K562 (cell line): Measurements from ENCODE around the gene ANO6. TPM values are rescaled to one million over a fixed set of nuclear protein-coding genes. Genes with fewer than 3 reads are reported as not detected.

Experiments
- ATAC-seq: fragments of 200-7000 bp; cut with Tn5 transposase; 3 replicates; pipeline ENCODE4 v1.9.1; 2020; ENCODE audit warnings: moderate library complexity
- BruUV-seq: library from RNA; stranded (reverse); fragments of 400-500 nt; replicated peaks from 2 replicates; lab custom pipeline; 2021; lab: Mats Ljungman, UMichigan
- CTCF ChIA-PET: fragments of 300-600 bp; formaldehyde crosslinking; extraction: SDS; loops from one replicate; lab custom pipeline; 2021; ENCODE audit warnings: low intra/inter-chr PET ratio; lab: Yijun Ruan, JAX
- POLR2A ChIA-PET: fragments of 300-600, 350-650 bp; sonication (Branson Sonifier 250); formaldehyde crosslinking; extraction: SDS; loops from one replicate; lab custom pipeline; 2021; ENCODE audit warnings: antibody characterized with exemption, inconsistent platforms; lab: Yijun Ruan, JAX
- DNase-seq, 4 experiments: peaks; one replicate each; pipeline versions ENCODE4 v3.0.0 to v3.0.0-alpha.2; 2011 to 2018; ENCODE audit warnings: low spot score in 3 of 4, mixed read lengths in 3 of 4; ENCODE audit errors: extremely low read depth in 1 of 4
- FAIRE-seq: peaks from 2 replicates; lab custom pipeline; 2011; peaks lifted over from hg19 to GRCh38; lab: Jason Lieb, UNC
- H2AFZ ChIP-seq: 2 replicates; pipeline ENCODE4 v1.6.0; 2011; ENCODE audit warnings: low read depth, low read length, control low read depth, inconsistent platforms
- H3K27ac ChIP-seq: fragments of 200-600 bp; 3 replicates; pipeline ENCODE4 v1.8.0; 2011; ENCODE audit warnings: low read depth, mild to moderate bottlenecking, control low read depth, inconsistent platforms, low read length, moderate library complexity, mixed read lengths; ENCODE audit errors: extremely low read depth
- H3K27me3 ChIP-seq, 2 experiments: fragments of 300-600 bp in 1 of 2; 2 replicates in 1 of 2; 3 replicates in 1 of 2; pipeline versions ENCODE4 v1.6.0 to v1.8.0; 2011; ENCODE audit warnings: inconsistent platforms in 2 of 2, low read length in 2 of 2, mild to moderate bottlenecking in 1 of 2, mixed read lengths in 1 of 2, moderate library complexity in 1 of 2; ENCODE audit not compliant: control insufficient read depth in 2 of 2, insufficient read depth in 2 of 2
- H3K36me3 ChIP-seq: fragments of 300-600 bp; 3 replicates; pipeline ENCODE4 v1.8.0; 2011; ENCODE audit warnings: mild to moderate bottlenecking, low read length, inconsistent platforms; ENCODE audit not compliant: control insufficient read depth, insufficient read depth
- H3K4me1 ChIP-seq, 2 experiments: fragments of 200-600 bp in 1 of 2; replicated peaks in 1 of 2; 2 replicates in 1 of 2; 3 replicates in 1 of 2; pipeline versions ENCODE4 v1.5.1 to v1.8.0; 2011; ENCODE audit warnings: inconsistent platforms in 2 of 2, low read length in 2 of 2, mild to moderate bottlenecking in 1 of 2, mixed read lengths in 1 of 2, moderate library complexity in 1 of 2; ENCODE audit not compliant: control insufficient read depth in 2 of 2, insufficient read depth in 2 of 2
- H3K4me2 ChIP-seq: 2 replicates; pipeline ENCODE4 v1.6.1; 2011; ENCODE audit warnings: low read length, control low read depth, inconsistent platforms, mixed read lengths; ENCODE audit not compliant: insufficient read depth
- H3K4me3 ChIP-seq: fragments of 200-600 bp; sonication (generic), shearing (Covaris generic); 2 replicates; pipeline ENCODE4 v1.5.1; 2016; ENCODE audit warnings: control low read depth, inconsistent platforms
- H3K79me2 ChIP-seq: fragments of 200-600 bp; 3 replicates; pipeline ENCODE4 v1.8.0; 2011; ENCODE audit warnings: low read length, inconsistent platforms; ENCODE audit not compliant: control insufficient read depth, insufficient read depth
- H3K9ac ChIP-seq, 2 experiments: 2 replicates each; pipeline versions ENCODE4 v1.6.0 to v1.6.1; 2011; ENCODE audit warnings: low read depth in 2 of 2, low read length in 2 of 2, control low read depth in 1 of 2, inconsistent platforms in 1 of 2, mild to moderate bottlenecking in 1 of 2, mixed read lengths in 1 of 2; ENCODE audit not compliant: insufficient read depth in 1 of 2
- H3K9me1 ChIP-seq: one replicate; pipeline ENCODE4 v1.6.0; 2011; ENCODE audit warnings: inconsistent platforms, mild to moderate bottlenecking, low read length, moderate library complexity; ENCODE audit not compliant: control insufficient read depth, insufficient read depth
- H3K9me3 ChIP-seq: replicated peaks from 2 replicates; pipeline ENCODE4 v1.5.1; 2011; ENCODE audit warnings: low read depth, low read length, inconsistent platforms; ENCODE audit not compliant: control insufficient read depth, insufficient read depth
- H4K20me1 ChIP-seq: replicated peaks from 2 replicates; pipeline ENCODE4 v1.6.1; 2011; ENCODE audit warnings: low read length, inconsistent platforms, mixed read lengths; ENCODE audit not compliant: control insufficient read depth, insufficient read depth
- HBP1 ChIP-seq: fragments of 450-650 bp; formaldehyde crosslinking; IDR thresholded peaks from 2 replicates; pipeline ENCODE4 v1.4.0; 2022; ENCODE audit warnings: missing genetic modification characterization
- HMGXB4 ChIP-seq: sonication (generic); formaldehyde crosslinking; IDR thresholded peaks from 2 replicates; pipeline ENCODE4 v1.8.1; 2023; ENCODE audit warnings: mild to moderate bottlenecking, missing genetic modification reagents
- KDM4B ChIP-seq, 2 experiments: fragments of 450-650 bp in 1 of 2; sonication (generic) in 1 of 2; IDR thresholded peaks; 2 replicates each; pipeline ENCODE4 v1.6.1; 2016 to 2017; ENCODE audit warnings: borderline replicate concordance in 2 of 2, antibody characterized with exemption in 1 of 2, low read depth in 1 of 2, mild to moderate bottlenecking in 1 of 2
- SAP30 ChIP-seq: fragments of 200-600 bp; sonication (generic); IDR thresholded peaks from 2 replicates; pipeline ENCODE4 v1.6.1; 2012; ENCODE audit warnings: borderline replicate concordance, low read depth, mild to moderate bottlenecking, moderate library complexity, low read length, control low read depth, inconsistent platforms; ENCODE audit not compliant: insufficient read depth, poor library complexity, severe bottlenecking
- THRA ChIP-seq: fragments of 450-650 bp; IDR thresholded peaks from 2 replicates; pipeline ENCODE4 v1.6.1; 2017; ENCODE audit warnings: mild to moderate bottlenecking, moderate library complexity
- WGBS: fragments of 100-300 bp; shearing (Covaris generic); methylation state at CpG from one replicate; pipeline ENCODE4 v1.1.6; 2016; ENCODE audit warnings: low coverage, mixed read lengths; ENCODE audit not compliant: insufficient coverage; ENCODE audit errors: missing lambda C conversion rate; 5-methylcytosine and 5-hydroxymethylcytosine counted together
- in situ Hi-C: fragments of 300-500 bp; cut with MboI; formaldehyde crosslinking; loops from 4 replicates; pipeline ENCODE4 v1.15.0; 2018; ENCODE audit warnings: inconsistent platforms, mixed read lengths
- intact Hi-C: fragments of 100-400 bp; cut with micrococcal nuclease; formaldehyde crosslinking; loops from 2 replicates; pipeline ENCODE4 v1.14.2; 2022
- polyA plus RNA-seq, 8 experiments: library from polyadenylated mRNA; depleted of rRNA in 4 of 8; stranded (reverse) in 5 of 8; unstranded in 3 of 8; fragments of >200 nt; fragmentation: Nextera tagmentation in 2 of 8; fragmentation: Illumina TruSeq in 1 of 8; extraction: Ambion mirVana in 2 of 8; extraction: Trizol in 1 of 8; gene quantifications; 2 replicates each; pipeline versions ENCODE4 v1.2.1 to v1.2.3, GENCODE V29; 2011 to 2014; ENCODE audit warnings: inconsistent platforms in 1 of 8, missing spikeins in 1 of 8
- total RNA-seq, 7 experiments: library from RNA; depleted of rRNA in 6 of 7; stranded (reverse); fragments of >200 nt in 6 of 7; fragmentation: Illumina TruSeq in 2 of 7; extraction: Trizol in 2 of 7; gene quantifications; 2 replicates each; pipeline versions ENCODE4 v1.2.1 to v1.2.3, GENCODE V29; 2011 to 2021; ENCODE audit warnings: low replicate concordance in 1 of 7

ANO6 gene
- total and polyA plus RNA-seq, 9 of the 15 experiments (the other 6 are each of a cell fraction or from before 2014, with no cell fraction given): 3.5 to 24.7 (median 20.3) TPM

- DNase-seq (no peak), ATAC-seq (no peak; the same call in 2 of the 3 replicates), FAIRE-seq (no peak)
- in situ Hi-C loops: no loop called here
- no peak overlapping the region for H2AFZ ChIP-seq
- H3K27ac ChIP-seq: no peak overlapping the region
- BruUV-seq: no TSS peak
- H3K4me1 ChIP-seq: peaks cover 10 to 13% of the 10 kb centered on the region in 2 experiments
- POLR2A ChIA-PET: interaction anchor here (1.7 kb wide), 1 partner anchor 11 kb away, joined by 3 read pairs; no protein-coding TSS in a partner anchor
- H3K9ac ChIP-seq: no peak overlapping the region
- H3K9me3 ChIP-seq: 0 out of 2 replicates have a peak, but pooled peaks cover 3% of the 10 kb centered on the region
- peaks cover 2% of the 10 kb centered on the region; the same call in 1 of the 3 replicates for H3K36me3 ChIP-seq
- CTCF ChIA-PET: no interaction called here
- no peaks in the 10 kb centered on the region for H3K79me2 ChIP-seq
- intact Hi-C loops: no loop called here
- H3K4me3 ChIP-seq: no peak overlapping the region
- H3K27me3 ChIP-seq: no peaks in the 10 kb centered on the region
- no peaks in the 10 kb centered on the region for H4K20me1 ChIP-seq
- H3K4me2 ChIP-seq: no peak overlapping the region
- no peak for TF ChIP-seq SAP30
- no peak for TF ChIP-seq KDM4B (IDR thresholded peaks at IDR 0.05; ENCODE audit: borderline replicate concordance in 2 of 2, low read depth in 1 of 2)
- no peak for TF ChIP-seq HMGXB4 (CRISPR knock-in tag)
- TF ChIP-seq HBP1: no peak
- no peak for TF ChIP-seq THRA
- 76% methylated on average over 7 of the region's 8 CpGs for WGBS
- no peaks in the 10 kb centered on the region for H3K9me1 ChIP-seq
Measured at GRCh38 chr12:45284096-45284901, 68.4 kb downstream of the ANO6 start.
